ENCODE measurements around the gene EPB41L4B.

DNA sequence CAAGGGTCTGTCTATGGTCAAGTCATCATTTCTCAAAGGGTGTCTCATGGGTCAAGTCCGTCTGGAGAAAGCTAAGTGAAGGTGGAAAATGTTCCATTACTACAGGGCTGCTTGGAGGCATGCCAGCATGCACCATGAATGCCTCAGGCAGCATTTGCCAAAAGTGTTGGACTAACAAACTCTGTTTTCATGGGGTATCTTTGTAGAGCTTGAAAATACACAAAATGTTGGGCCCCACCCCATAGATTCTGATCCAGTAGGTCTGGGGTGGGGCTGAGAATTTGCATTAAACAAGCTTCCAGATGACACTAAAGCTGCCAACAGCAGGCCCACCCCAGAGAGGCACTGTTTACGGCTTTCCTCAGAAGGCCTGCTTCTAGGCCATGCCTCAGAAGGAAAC is 78.8 kb downstream of the EPB41L4B start:
- TF ChIP-seq REST (IDR thresholded peaks at IDR 0.05; ENCODE audit: borderline replicate concordance): no peak
- TF ChIP-seq, protein P1, sequence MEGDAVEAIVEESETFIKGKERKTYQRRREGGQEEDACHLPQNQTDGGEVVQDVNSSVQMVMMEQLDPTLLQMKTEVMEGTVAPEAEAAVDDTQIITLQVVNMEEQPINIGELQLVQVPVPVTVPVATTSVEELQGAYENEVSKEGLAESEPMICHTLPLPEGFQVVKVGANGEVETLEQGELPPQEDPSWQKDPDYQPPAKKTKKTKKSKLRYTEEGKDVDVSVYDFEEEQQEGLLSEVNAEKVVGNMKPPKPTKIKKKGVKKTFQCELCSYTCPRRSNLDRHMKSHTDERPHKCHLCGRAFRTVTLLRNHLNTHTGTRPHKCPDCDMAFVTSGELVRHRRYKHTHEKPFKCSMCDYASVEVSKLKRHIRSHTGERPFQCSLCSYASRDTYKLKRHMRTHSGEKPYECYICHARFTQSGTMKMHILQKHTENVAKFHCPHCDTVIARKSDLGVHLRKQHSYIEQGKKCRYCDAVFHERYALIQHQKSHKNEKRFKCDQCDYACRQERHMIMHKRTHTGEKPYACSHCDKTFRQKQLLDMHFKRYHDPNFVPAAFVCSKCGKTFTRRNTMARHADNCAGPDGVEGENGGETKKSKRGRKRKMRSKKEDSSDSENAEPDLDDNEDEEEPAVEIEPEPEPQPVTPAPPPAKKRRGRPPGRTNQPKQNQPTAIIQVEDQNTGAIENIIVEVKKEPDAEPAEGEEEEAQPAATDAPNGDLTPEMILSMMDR (IDR thresholded peaks at IDR 0.05; ENCODE audit: poor library complexity, severe bottlenecking): no peak
- no peak for TF ChIP-seq EZH2 (IDR thresholded peaks at IDR 0.05; ENCODE audit: borderline replicate concordance, insufficient read depth, low read length, poor library complexity, severe bottlenecking)

Measured in neural cell (in vitro differentiated cells).